ENCODE data around the gene GIGYF1. TPM values are rescaled to one million over a fixed set of nuclear protein-coding genes. Genes with fewer than 3 reads are reported as not detected.

Gene GIGYF1, protein sequence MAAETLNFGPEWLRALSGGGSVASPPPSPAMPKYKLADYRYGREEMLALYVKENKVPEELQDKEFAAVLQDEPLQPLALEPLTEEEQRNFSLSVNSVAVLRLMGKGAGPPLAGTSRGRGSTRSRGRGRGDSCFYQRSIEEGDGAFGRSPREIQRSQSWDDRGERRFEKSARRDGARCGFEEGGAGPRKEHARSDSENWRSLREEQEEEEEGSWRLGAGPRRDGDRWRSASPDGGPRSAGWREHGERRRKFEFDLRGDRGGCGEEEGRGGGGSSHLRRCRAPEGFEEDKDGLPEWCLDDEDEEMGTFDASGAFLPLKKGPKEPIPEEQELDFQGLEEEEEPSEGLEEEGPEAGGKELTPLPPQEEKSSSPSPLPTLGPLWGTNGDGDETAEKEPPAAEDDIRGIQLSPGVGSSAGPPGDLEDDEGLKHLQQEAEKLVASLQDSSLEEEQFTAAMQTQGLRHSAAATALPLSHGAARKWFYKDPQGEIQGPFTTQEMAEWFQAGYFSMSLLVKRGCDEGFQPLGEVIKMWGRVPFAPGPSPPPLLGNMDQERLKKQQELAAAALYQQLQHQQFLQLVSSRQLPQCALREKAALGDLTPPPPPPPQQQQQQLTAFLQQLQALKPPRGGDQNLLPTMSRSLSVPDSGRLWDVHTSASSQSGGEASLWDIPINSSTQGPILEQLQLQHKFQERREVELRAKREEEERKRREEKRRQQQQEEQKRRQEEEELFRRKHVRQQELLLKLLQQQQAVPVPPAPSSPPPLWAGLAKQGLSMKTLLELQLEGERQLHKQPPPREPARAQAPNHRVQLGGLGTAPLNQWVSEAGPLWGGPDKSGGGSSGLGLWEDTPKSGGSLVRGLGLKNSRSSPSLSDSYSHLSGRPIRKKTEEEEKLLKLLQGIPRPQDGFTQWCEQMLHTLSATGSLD (N-terminal part only)
- 16.4 TPM for total RNA-seq

DNA sequence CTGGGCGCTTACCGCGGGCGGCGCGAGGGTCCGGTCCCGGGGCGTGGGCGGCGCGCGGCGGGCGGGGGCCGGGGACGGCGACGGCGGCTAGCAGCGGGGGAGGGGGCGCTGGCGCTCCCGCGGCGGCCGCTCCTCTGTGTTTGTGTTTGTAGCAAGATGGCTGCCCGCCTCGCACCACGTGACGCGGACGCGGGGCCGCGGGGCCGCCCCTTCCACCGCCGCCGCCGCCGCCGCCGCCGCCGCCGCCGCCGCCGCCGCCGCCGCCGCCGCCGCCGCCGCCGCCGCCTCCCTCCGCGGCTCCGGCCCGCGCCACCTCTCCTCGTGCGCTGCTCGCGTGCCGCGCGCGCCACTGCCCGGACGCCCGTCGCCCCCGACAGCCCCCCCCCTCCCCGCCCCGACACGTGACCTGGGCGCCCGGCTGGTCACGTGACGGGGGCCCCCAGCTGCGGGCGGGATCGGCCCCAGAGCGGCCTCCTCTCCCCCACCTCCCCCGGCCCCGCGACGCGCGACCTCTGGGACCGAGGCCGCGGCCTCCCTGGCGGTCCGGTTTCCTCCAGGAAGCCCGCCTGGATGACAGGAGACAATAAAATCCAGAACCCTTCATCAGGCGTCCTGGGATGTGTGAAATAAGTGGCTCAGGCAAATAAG, at the start of gene GIGYF1:
Gene GIGYF1, minus strand, starts transcription at position 153 of the 648 bp plus-strand sequence. CDS start 6,012 bp downstream, outside the sequence.

DNA sequence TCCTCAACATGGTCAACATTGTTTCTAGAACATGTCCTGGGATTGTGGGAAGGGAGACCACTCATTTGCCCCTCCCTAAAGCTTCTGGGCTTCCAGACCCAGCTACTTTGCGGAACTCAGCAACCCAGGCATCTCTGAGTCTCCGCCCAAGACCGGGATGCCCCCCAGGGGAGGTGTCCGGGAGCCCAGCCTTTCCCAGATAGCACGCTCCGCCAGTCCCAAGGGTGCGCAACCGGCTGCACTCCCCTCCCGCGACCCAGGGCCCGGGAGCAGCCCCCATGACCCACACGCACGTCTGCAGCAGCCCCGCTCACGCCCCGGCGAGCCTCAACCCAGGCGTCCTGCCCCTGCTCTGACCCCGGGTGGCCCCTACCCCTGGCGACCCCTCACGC, 26.2 kb upstream of the GIGYF1 start, which contains the start of gene EPO:
Gene EPO, plus strand, starts transcription at position 190 of the 392 bp plus-strand sequence. CDS start 513 bp downstream, outside the sequence.

DNA sequence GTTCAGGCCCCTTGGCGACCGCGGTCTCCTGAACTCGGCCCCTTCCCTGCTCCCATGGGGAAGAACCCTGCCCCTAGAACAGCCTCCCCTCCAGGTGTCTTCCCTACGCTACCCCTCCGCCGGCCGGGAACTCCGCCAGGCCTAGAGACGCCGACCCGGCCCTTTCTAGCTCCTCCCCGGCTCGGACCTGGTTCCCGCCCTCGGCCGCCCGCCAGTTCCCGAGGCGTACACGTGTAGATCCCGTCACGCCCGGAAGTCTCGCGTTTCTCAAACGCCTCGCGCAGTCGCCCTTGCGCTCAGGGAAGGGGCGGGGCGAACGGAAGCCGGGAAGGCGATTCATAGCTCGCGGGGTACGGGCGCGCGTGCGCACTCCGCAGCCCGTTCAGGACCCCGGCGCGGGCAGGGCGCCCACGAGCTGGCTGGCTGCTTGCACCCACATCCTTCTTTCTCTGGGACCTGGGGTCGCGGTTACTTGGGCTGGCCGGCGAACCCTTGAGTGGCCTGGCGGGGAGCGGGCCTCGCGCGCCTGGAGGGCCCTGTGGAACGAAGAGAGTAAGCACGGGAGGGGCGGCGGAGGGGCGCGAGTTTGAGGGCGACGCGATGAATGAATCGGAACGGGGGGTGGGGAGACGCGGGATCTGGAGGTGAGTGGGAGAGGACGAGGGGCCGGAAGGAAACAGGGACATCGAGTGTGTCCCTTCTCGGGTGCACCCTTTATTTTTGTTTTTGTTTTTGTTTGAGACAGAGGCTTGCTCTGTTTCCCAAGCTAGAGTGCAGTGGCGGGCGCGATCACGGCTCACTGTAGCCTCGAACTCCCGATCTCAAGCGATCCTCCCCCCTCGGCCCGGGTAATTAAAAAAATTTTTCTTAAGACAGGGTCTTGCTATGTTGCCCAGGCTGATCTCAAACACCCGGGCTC, 12.0 kb upstream of the GIGYF1 start, which contains the start of gene POP7:
Gene POP7, plus strand, starts transcription at position 369 of the 919 bp plus-strand sequence. CDS start 710 bp downstream, outside the sequence.

DNA sequence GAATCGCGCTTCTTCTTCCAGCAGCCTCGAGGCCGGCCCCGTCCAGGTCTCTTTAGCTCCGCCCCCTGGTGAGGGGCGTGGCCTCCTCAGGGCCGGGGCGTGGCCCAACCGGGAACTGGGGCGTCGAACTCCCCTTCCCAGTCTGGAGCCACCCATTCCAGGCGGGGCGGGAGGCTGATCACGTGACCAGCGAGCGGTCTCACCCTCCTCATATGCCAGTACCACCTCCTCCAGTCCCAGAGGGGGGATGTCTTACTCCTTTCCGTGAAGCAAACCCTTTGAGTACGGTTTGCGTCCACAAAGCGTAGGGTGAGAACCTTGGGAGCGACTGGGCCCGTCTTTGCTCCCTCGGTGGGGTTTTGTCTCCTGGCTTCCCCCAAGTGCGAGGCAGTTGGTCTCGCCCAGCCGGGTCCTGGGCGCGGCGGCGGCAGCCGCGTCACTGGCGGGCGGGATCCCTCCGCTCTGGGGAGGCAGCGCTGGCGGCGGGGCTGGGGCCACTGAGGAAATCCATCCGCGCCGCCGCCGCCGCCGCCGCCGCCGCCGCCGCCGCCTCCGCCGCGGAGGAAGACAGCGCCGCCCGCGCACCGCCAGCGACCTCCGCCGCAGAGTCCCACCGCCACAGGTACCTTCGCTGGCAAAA, 20.6 kb downstream of the GIGYF1 start, which contains the start of gene GNB2:
Gene GNB2, plus strand, starts transcription at position 439 of the 640 bp plus-strand sequence. CDS start 2,526 bp downstream, outside the sequence.

DNA sequence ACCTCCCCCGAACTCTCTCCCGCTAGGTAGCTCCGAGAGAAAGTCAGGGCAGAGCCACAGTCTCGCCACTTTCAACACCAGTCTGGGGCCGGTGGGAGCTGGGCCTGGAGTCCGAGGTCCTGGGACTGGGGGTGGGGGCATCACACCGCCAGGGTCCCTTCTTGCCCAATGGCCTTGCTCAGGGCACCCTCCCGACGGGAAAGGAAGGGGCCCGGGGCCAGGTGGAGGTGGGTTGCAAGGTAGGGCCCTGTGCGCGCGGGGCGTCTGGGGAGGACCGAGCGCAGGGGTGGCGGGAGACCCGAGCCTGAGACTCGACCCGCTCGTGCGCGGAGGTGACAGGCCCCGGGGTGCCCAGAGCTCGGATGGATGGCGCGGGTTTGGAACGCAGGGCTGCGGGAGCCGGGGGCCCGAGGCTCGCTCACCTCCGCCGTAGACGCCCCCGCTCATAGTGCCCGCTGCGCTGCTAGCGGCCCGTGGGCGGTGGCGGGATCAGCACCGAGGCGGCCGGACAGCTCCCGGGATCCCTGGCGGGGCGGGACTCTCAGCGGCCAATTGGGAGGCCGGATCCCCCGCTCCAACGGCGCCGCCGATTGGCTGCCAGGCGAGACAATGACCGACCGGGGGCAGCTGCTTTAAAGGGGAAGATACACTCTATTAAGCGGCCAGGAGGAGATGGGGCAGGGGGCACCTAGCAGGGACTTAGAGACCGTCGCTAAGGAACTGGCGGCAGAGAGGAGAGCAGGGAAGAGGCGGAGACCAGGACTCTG, 38.0 kb downstream of the GIGYF1 start, which contains the start of gene ACTL6B:
Gene ACTL6B, minus strand, starts transcription at position 541 of the 767 bp plus-strand sequence. Its CDS starts 94 bp downstream, at position 447.

DNA sequence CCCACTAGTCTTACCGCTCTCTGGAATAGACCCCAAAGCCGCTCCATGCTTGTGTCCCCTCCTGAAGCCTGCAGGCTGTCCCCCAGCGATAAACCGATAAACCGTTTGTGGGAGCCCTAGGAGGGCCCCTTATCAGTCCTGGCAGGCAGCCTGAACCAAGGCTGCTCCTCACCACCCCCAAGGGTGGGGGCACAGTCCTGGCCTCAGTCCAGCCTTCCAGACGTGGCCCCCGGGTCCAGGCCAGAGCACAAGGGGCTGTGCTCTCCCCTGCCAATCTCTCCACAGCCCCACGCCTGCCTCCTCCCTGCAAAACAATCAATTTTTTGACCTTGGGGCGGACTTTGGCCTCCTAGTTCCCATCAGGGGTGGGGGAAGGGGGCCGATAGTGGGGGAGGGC, 52.6 kb downstream of the GIGYF1 start, which contains the start of gene TFR2:
Gene TFR2, minus strand, starts transcription at position 90 of the 397 bp plus-strand sequence. Its CDS starts 43 bp downstream, at position 47.

Other genes starting within 250 kb of the GIGYF1 start
- not detected for gene SPACDR, start 230.0 kb downstream of the GIGYF1 start, total RNA-seq
- gene TSC22D4, start 215.0 kb downstream of the GIGYF1 start, total RNA-seq, result 33.7 TPM
- 38.8 TPM for gene NYAP1, start 210.3 kb downstream of the GIGYF1 start, total RNA-seq
- 6.7 TPM for gene AGFG2, start 155.0 kb downstream of the GIGYF1 start, total RNA-seq
- gene SAP25, start 120.3 kb downstream of the GIGYF1 start, total RNA-seq, result not detected
- gene LRCH4, start 108.1 kb downstream of the GIGYF1 start, total RNA-seq, result 11.1 TPM
- not detected for gene FBXO24, start 107.9 kb downstream of the GIGYF1 start, total RNA-seq
- 9.0 TPM for gene PCOLCE, start 91.9 kb downstream of the GIGYF1 start, total RNA-seq
- gene MOSPD3, start 81.7 kb downstream of the GIGYF1 start, total RNA-seq, result 11.3 TPM
- 9.2 TPM for gene TFR2, start 52.7 kb downstream of the GIGYF1 start, total RNA-seq
- 90.4 TPM for gene ACTL6B, start 37.8 kb downstream of the GIGYF1 start, total RNA-seq
- gene GNB2, start 20.5 kb downstream of the GIGYF1 start, total RNA-seq, result 120 TPM
- 38.1 TPM for gene POP7, start 11.9 kb upstream of the GIGYF1 start, total RNA-seq
- not detected for gene EPO, start 26.2 kb upstream of the GIGYF1 start, total RNA-seq
- not detected for gene ZAN, start 39.3 kb upstream of the GIGYF1 start, total RNA-seq
- gene EPHB4, start 133.3 kb upstream of the GIGYF1 start, total RNA-seq, result 11.1 TPM
- 27.9 TPM for gene SLC12A9, start 158.5 kb upstream of the GIGYF1 start, total RNA-seq
- 10.4 TPM for gene TRIP6, start 173.1 kb upstream of the GIGYF1 start, total RNA-seq
- 30.2 TPM for gene SRRT, start 180.9 kb upstream of the GIGYF1 start, total RNA-seq
- gene UFSP1, start 195.5 kb upstream of the GIGYF1 start, total RNA-seq, result 3.7 TPM
- 73.4 TPM for gene ACHE, start 201.6 kb upstream of the GIGYF1 start, total RNA-seq

All from diencephalon (tissue), 1 donor.